ENCODE measurements around the gene ELANE.
"Not testable (repeated sequence)": the region's sequence is repeated elsewhere in the genome, so short reads cannot be mapped to it uniquely, and the experiment has no call there.

Gene ELANE

GRCh38 chr19:863315-863620, 11.2 kb downstream of the ELANE start:
- DNase-seq, result no peak

- DNase-seq, result no peak
Observed at GRCh38 chr19:866769-867300, 14.7 kb downstream of the ELANE start.

GRCh38 chr19:867301-867793, 15.2 kb downstream of the ELANE start:
- no peak for DNase-seq

GRCh38 chr19:867855-868457, 15.9 kb downstream of the ELANE start:
- DNase-seq, result no peak

- DNase-seq, result no peak
Observed at GRCh38 chr19:868458-869244, 16.5 kb downstream of the ELANE start.

- peak; percentile 54 to 71 (median 59) for DNase-seq
Observed at GRCh38 chr19:869245-870177, 17.4 kb downstream of the ELANE start.

GRCh38 chr19:870314-870713, 18.2 kb downstream of the ELANE start:
- DNase-seq, result no peak

- DNase-seq, result no peak
Observed at GRCh38 chr19:870963-871401, 18.9 kb downstream of the ELANE start.

- no peak for DNase-seq
Observed at GRCh38 chr19:871446-872265, 19.6 kb downstream of the ELANE start.

GRCh38 chr19:872266-872951, 20.3 kb downstream of the ELANE start:
- DNase-seq, result peak; percentile 63 to 81 (median 70)

- DNase-seq, result peak; percentile 39 to 65 (median 51)
Observed at GRCh38 chr19:873084-873483, 21.0 kb downstream of the ELANE start.

- no peak for DNase-seq
Observed at GRCh38 chr19:873561-874041, 21.5 kb downstream of the ELANE start.

GRCh38 chr19:875265-875879, 23.3 kb downstream of the ELANE start:
- no peak for DNase-seq

- no peak for DNase-seq
Observed at GRCh38 chr19:876089-876488, 24.0 kb downstream of the ELANE start.

GRCh38 chr19:876780-877314, 24.7 kb downstream of the ELANE start:
- DNase-seq, result no peak

- DNase-seq, result not testable (repeated sequence)
Observed at GRCh38 chr19:877992-878660, 26.0 kb downstream of the ELANE start.

- DNase-seq, result not testable (repeated sequence)
Observed at GRCh38 chr19:878751-879561, 26.9 kb downstream of the ELANE start.

- DNase-seq, result no peak
Observed at GRCh38 chr19:879711-880438, 27.8 kb downstream of the ELANE start.

Measured in suppressor macrophage treated with lipopolysaccharide for 1 hour (primary cell).